Skin of body (tissue), 2 donors: ENCODE measurements around the gene SBF2. TPM values are rescaled to one million over a fixed set of nuclear protein-coding genes. Genes with fewer than 3 reads are reported as not detected.
"Not testable (repeated sequence)": the region's sequence is repeated elsewhere in the genome, so short reads cannot be mapped to it uniquely, and the experiment has no call there.

Experiments
- DNase-seq: peaks from one replicate; lab custom pipeline; 2025; lab: John Stamatoyannopoulos, UW
- total RNA-seq: library from RNA; depleted of rRNA; stranded (reverse); fragments of >200 nt; gene quantifications from one replicate; pipeline ENCODE4 v1.2.3, GENCODE V29; 2014

SBF2 gene
- total RNA-seq, 1 donor from 2014 or later, result 62.5 TPM

GRCh38 chr11:10122326-10123197 is 171.5 kb downstream of the SBF2 start:
- no peak for DNase-seq

GRCh38 chr11:10118865-10119264 is 175.2 kb downstream of the SBF2 start:
- DNase-seq, result peak; percentile 59

GRCh38 chr11:10117709-10118351 is 176.2 kb downstream of the SBF2 start:
- peak; percentile 78 for DNase-seq

- DNase-seq, result no peak
Observed at GRCh38 chr11:10116588-10116987, 177.4 kb downstream of the SBF2 start.

GRCh38 chr11:10114593-10115404 is 179.2 kb downstream of the SBF2 start:
- DNase-seq, result no peak

- DNase-seq, result no peak
Observed at GRCh38 chr11:10113852-10114251, 180.2 kb downstream of the SBF2 start.

- DNase-seq, result peak; percentile 97
Observed at GRCh38 chr11:10109806-10110205, 184.2 kb downstream of the SBF2 start.

- DNase-seq, result peak; percentile 98
Observed at GRCh38 chr11:10108915-10109680, 184.9 kb downstream of the SBF2 start.

GRCh38 chr11:10107497-10107896 is 186.5 kb downstream of the SBF2 start:
- DNase-seq, result no peak

GRCh38 chr11:10097615-10098014 is 196.4 kb downstream of the SBF2 start:
- no peak for DNase-seq

- no peak for DNase-seq
Observed at GRCh38 chr11:10096987-10097386, 197.0 kb downstream of the SBF2 start.

GRCh38 chr11:10095412-10096208 is 198.4 kb downstream of the SBF2 start:
- no peak for DNase-seq

GRCh38 chr11:10092426-10092825 is 201.6 kb downstream of the SBF2 start:
- no peak for DNase-seq

- no peak for DNase-seq
Observed at GRCh38 chr11:10091314-10092045, 202.5 kb downstream of the SBF2 start.

GRCh38 chr11:10087923-10088225 is 206.1 kb downstream of the SBF2 start:
- not testable (repeated sequence) for DNase-seq

GRCh38 chr11:10087186-10087922 is 206.7 kb downstream of the SBF2 start:
- no peak for DNase-seq

- no peak for DNase-seq
Observed at GRCh38 chr11:10080138-10080537, 213.9 kb downstream of the SBF2 start.

- DNase-seq, result no peak
Observed at GRCh38 chr11:10076458-10077141, 217.4 kb downstream of the SBF2 start.
